ENCODE measurements around the gene SERPINA1. TPM values are rescaled to one million over a fixed set of nuclear protein-coding genes. Genes with fewer than 3 reads are reported as not detected.

SERPINA1 gene
- total and polyA plus RNA-seq, 10 of the 15 experiments (the other 5 are each of a cell fraction or from before 2014, with no cell fraction given) = 0.16 to 6.6 (median 0.53) TPM

GRCh38 chr14:94342334-94342934 lies 46.0 kb downstream of the SERPINA1 start (continued):
- TF ChIP-seq ZNF592 (IDR thresholded peaks at IDR 0.05) (no peak), REST (IDR thresholded peaks at IDR 0.05; ENCODE audit: low read depth, low read length) (no peak), DPF2 (IDR thresholded peaks at IDR 0.05) (no peak), SREBF2 (IDR thresholded peaks at IDR 0.05; ENCODE audit: low read length) (no peak), POLR2AphosphoS2 (IDR thresholded peaks at IDR 0.05; ENCODE audit: low read depth, low read length) (no peak)
